ENCODE results near the gene FBP1.
A peak's percentile ranks its signal among the peaks of the same experiment; 100 is the strongest.
"Not testable (repeated sequence)": the region's sequence is repeated elsewhere in the genome, so short reads cannot be mapped to it uniquely, and the experiment has no call there.

The FBP1 gene

DNA sequence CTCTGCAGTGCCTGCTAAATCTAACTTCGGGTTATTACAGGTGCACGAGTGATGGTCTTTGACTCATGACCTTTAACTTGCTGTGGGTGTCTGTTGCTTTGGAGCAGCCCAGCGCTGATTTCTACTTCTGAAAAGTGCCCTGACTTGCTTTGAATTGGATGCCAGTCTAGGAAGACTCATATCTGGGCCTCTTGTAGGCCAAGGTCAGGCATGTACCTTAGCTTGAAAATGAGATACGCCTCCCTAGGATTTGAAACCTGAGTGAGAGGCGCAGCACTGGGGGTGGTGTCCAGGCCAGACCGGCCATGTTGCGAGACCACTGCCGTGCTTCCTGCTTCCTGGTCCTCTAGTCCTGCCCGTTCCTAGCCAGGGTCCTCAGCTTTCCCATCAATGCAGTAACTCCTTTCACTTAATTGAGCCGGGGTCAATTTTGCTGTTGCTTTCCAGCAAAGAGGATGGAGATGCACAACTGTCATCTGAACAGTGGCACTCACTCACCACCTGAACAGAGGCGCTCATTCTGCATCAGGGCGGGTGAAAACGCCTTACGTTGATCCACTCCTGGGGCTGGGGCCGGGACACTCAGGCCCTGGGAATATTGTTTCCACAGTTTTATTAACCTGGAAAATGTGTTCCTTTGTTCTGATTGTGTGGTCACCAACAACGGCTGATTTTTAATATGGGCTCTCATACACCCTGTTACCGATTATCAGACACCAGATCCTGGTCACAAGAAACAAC is 70.2 kb downstream of the FBP1 start:
- no peak for DNase-seq

DNA sequence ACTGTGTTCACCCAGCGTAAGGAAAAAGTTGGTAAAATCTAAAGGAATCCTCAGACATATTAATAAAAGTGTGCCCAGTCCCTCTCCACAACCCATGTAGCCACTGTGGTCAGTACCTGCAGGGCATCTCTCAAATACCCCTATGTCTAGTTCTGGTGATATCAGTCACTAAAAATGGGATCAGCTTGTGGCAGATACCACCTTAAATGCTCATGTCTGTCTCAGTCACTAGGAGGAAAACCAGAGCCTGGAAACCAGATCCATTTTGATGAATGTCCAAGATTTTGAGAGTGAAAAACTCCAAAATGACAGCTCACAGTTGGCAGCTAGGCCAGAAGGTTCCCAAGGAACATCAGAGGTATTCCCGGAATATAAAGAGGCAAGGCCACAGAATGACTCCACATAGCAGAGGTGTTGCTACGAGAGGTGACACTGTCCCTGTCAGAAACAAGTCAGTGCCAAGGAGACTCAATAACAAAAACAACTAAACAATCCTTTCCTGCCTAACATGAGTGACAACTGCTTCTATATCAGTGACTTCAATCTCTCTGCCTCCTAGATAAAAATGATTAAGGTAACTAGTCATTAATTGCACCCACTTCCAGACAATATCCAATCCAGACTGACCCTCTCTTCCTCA is 70.9 kb downstream of the FBP1 start:
- DNase-seq: no peak

DNA sequence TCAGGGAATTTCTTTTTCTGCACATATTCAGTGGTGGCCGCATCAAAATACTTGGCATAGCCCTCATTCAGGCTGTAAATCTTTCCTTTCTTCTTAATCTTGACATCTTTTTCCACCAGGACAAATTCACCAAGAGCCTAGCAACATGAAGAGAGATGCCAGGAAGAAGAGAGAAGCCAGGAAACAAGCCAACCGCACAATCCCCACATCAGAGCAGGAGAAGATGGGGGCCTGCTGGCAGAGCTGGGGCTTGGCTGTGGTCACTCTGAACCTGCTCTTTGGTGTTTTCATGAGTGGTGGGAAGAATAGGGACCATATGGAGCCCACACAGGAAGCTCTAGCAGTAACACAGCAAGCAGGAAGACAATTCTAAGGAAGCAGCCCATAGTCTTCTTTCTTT is 72.0 kb downstream of the FBP1 start:
- no peak for DNase-seq

DNA sequence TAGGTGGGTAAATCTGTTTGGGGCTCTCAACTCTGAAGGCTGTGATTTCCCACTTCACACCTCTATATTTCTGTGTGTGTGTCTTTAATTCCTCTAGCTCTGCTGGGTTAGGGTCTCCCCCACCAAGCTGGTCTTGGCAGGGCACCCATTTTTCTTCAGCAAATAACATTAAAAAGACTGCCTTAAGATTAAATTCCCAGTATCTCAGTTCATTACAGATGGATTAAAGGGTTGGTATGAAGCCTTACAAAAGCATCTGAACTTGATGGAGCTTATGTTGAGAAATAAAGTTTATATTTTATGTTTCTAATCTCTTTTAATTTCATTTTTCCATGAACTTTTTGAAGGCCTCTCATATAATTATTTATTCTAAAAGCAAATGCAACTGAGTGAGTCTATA is 72.8 kb downstream of the FBP1 start:
- no peak for DNase-seq

DNA sequence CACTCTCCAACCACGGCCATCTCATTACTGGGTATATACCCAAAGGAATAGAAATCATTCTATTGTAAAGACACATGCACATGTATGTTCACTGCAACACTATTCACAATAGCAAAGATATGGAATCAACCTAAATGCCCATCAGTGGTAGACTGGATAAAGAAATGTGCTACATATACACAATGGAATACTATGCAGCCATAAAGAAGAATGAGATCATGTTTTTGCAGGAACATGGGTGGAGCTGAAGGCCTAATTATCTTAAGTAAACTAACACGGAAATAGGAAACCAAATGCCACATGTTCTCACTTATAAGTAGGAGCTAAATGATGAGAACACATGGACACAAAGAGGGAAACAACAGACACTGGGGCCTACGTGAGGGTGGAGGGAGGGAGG is 75.0 kb downstream of the FBP1 start:
- DNase-seq: not testable (repeated sequence)

DNA sequence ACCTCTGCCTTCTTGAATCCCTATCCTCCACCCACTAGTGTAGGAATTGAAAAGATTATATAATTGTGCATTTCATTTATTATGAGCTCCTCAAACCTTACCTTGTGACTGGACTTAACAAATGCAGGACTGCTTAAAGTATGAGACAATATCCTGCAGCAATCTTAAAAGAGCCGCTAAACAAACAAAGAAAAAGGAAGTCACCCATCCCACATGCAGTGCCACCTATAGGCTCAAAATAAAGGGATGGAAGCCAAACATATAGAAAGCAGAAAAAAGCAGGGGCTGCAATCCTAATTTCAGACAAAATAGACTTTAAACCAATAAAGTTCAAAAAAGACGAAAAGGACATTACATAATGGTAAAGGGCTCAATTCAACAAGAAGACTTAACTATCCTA is 75.8 kb downstream of the FBP1 start:
- no peak for DNase-seq

DNA sequence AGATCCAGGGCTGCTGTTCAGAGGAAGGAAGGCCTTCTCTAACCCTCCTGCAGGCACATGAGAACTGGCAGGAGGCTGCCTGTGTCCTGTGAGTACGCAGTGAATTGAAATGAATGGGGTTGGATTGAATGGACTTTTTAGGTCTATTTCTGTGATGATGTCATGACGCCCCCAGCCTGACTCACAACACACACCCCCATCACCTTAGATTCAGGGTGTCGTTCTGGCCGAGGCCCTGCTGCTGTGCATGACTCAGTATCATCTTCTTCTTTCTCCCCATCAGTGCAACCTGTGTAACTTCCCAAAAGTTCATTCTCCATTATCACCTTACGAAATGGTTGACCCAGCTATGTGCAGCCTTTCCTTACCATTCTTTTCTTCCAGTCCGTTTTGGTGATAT is 79.1 kb downstream of the FBP1 start:
- no peak for DNase-seq

DNA sequence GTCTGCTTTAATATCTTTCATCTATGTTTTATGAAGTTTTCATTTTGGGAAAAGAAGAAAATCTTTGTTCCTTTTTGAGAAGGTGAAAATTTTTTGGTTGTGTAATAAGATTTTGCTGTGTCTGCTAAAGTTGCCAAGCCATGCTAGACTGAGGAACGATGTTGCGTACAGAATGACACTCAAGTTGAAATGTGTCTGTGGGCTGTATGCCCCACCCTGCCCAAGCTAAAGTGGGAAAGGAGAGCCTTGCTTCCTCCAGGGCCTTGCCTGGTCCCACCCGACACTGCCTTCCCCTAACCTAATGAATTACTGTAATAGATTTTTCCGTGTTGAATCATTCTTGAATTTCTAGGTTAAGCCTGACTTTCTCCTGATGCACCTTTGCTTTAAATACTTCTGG is 81.9 kb downstream of the FBP1 start:
- no peak for DNase-seq

DNA sequence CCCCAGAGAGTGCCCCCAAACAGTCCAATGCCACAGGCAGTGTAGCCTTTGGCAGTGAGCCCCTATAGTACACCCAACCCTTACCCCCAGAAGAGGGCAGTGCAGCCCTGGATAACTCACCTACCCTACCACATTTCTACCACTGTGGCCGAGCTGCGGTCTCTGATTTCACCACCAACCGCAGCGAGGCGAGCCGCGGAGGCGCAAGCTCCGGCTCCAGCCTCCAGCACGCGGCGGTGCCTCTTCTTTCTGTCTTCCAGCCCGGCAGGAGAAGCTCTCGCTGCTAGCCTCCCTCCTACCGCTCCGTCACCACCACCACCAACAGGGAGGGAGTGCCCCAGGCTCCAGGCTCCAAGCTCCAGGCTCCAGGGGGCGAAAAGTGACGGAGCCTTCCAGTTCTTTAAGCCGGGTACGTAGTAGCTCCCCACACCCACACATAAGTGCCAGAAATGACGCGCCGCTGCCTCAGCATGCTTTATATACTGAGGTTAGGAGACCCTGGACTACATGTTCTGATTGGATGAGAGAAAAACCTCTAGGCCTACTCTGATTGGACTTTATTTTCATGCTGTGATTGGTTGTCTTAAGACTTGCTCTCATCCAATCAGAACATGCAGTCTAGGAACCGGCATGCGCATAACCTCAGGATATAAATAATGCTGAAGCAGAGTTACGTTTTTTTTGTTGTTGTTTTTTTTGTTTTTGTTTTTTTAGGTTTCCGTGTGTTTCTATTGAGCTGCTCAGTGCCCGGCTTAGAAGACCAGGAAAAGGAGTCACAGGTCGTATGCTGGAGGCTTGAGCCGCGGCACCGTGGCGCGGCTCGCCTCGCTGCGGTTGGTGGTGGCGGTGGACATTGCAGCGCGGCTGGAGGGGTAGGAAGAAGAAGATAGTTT is 84.6 kb downstream of the FBP1 start, which contains the start of gene PCAT7:
PCAT7 (plus strand) TSS at position 645 of the 893 bp plus-strand sequence.
- DNase-seq: peak in 1 of 5 donors; percentile 25

DNA sequence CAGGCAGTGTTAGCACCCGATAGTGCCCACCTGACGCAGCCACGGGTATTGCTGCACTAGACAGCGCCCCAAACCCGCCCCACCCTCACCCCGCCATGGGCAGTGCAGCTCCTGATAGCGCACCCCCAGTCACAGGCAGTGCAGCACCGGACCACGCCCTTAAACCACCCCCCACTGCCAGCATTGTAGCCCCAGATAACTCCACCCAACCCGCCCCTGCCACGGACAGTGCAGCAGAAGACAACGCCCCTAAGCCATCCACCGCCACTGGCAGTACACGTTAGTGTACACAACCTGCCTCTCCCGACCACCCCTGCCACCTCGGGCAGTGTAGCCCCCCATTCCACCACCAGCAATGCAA is 85.3 kb downstream of the FBP1 start:
- DNase-seq: no peak
